Fibroblast of lung (primary cell): ENCODE results near the gene TENT5A.

Source experiments
- EZH2 ChIP-seq: IDR thresholded peaks from 2 replicates; pipeline ENCODE4 v1.5.1; 2012; ENCODE audit warnings: low read length, control low read depth, mild to moderate bottlenecking; ENCODE audit errors: missing control alignments
- TF ChIP-seq, protein P1 (sequence below), 2 donors: IDR thresholded peaks in 1 of 2; conservative IDR thresholded peaks in 1 of 2; 1 replicate in 1 of 2; 2 replicates in 1 of 2; pipeline ENCODE4 v1.5.1; 2011 to 2012; ENCODE audit warnings: low read length in 2 of 2, control low read depth in 1 of 2, inconsistent platforms in 1 of 2, low read depth in 1 of 2, mild to moderate bottlenecking in 1 of 2

DNA sequence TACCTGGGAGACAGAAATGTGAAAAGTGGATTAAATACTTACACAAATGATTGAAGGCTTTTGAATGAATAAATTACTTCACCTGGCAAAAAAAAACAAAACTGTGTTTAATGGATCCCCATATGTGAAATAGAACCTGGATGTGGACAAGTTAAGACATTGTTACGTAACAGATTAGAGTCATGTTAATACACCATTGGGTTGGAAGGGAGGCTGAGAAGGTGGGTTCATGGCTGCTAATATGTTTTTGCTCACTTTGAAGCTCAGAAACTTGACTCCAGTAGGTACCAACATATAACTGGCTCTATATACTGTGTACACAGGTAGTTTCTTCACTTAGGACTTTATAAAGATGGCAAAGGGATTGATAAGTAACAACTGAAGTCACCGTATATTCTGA, 21.4 kb upstream of the TENT5A start:
- TF ChIP-seq, protein P1, sequence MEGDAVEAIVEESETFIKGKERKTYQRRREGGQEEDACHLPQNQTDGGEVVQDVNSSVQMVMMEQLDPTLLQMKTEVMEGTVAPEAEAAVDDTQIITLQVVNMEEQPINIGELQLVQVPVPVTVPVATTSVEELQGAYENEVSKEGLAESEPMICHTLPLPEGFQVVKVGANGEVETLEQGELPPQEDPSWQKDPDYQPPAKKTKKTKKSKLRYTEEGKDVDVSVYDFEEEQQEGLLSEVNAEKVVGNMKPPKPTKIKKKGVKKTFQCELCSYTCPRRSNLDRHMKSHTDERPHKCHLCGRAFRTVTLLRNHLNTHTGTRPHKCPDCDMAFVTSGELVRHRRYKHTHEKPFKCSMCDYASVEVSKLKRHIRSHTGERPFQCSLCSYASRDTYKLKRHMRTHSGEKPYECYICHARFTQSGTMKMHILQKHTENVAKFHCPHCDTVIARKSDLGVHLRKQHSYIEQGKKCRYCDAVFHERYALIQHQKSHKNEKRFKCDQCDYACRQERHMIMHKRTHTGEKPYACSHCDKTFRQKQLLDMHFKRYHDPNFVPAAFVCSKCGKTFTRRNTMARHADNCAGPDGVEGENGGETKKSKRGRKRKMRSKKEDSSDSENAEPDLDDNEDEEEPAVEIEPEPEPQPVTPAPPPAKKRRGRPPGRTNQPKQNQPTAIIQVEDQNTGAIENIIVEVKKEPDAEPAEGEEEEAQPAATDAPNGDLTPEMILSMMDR (conservative IDR thresholded peaks at IDR 0.05 in 1 of 2, IDR thresholded peaks at IDR 0.05 in 1 of 2; ENCODE audit: low read depth in 1 of 2, low read length in 2 of 2), result no peak
- TF ChIP-seq EZH2, result no peak
